Neuronal stem cell (in vitro differentiated cells): ENCODE data around the gene MEGF6.

Experiments
- DNase-seq: peaks from one replicate; pipeline ENCODE4 v3.0.0-alpha.2; 2013; ENCODE audit warnings: low spot score
- H2AFZ ChIP-seq: one replicate; pipeline ENCODE4 v1.6.1; 2013; ENCODE audit warnings: mild to moderate bottlenecking, low read length, inconsistent platforms
- H2AK5ac ChIP-seq: 2 replicates; pipeline ENCODE4 v1.6.1; 2013; ENCODE audit warnings: low read depth, mild to moderate bottlenecking, inconsistent platforms, low read length, moderate library complexity, mixed read lengths
- H2BK120ac ChIP-seq: 2 replicates; pipeline ENCODE4 v1.6.1; 2013; ENCODE audit warnings: low read depth, mild to moderate bottlenecking, inconsistent platforms, low read length, moderate library complexity, mixed read lengths
- H2BK12ac ChIP-seq: one replicate; pipeline ENCODE4 v1.6.1; 2013; ENCODE audit warnings: low read length, inconsistent platforms
- H2BK15ac ChIP-seq: 2 replicates; pipeline ENCODE4 v1.6.1; 2013; ENCODE audit warnings: mild to moderate bottlenecking, low read length, inconsistent platforms, mixed read lengths
- H2BK5ac ChIP-seq: one replicate; pipeline ENCODE4 v1.6.1; 2013; ENCODE audit warnings: inconsistent platforms, mild to moderate bottlenecking, low read length, moderate library complexity
- H3K14ac ChIP-seq: one replicate; pipeline ENCODE4 v1.6.1; 2013; ENCODE audit warnings: low read length, inconsistent platforms
- H3K18ac ChIP-seq: 2 replicates; pipeline ENCODE4 v1.6.1; 2013; ENCODE audit warnings: low read length, inconsistent platforms
- H3K23ac ChIP-seq: 2 replicates; pipeline ENCODE4 v1.6.1; 2013; ENCODE audit warnings: low read depth, mild to moderate bottlenecking, mixed read lengths, low read length, inconsistent platforms; ENCODE audit not compliant: poor library complexity
- H3K27ac ChIP-seq: replicated peaks from 3 replicates; pipeline ENCODE4 v1.5.1; 2013; ENCODE audit warnings: low read length, inconsistent platforms
- H3K27me3 ChIP-seq, 3 experiments: 2 replicates each; pipeline ENCODE4 v1.6.1; 2013; ENCODE audit warnings: low read length in 3 of 3, mild to moderate bottlenecking in 2 of 3, inconsistent platforms in 1 of 3, low read depth in 1 of 3, mixed read lengths in 1 of 3, moderate library complexity in 1 of 3; ENCODE audit not compliant: control insufficient read depth in 3 of 3, insufficient read depth in 3 of 3
- H3K36me3 ChIP-seq, 2 donors: replicated peaks in 1 of 2; 2 replicates each; pipeline ENCODE4 v1.6.1; 2013; ENCODE audit warnings: low read length in 2 of 2; ENCODE audit not compliant: control insufficient read depth in 2 of 2, insufficient read depth in 2 of 2
- H3K4ac ChIP-seq: 2 replicates; pipeline ENCODE4 v1.6.1; 2013; ENCODE audit warnings: inconsistent platforms, mild to moderate bottlenecking, low read length, moderate library complexity
- H3K4me1 ChIP-seq, 2 donors: 1 replicate in 1 of 2; 2 replicates in 1 of 2; pipeline ENCODE4 v1.6.1; 2013; ENCODE audit warnings: low read length in 2 of 2, low read depth in 1 of 2; ENCODE audit not compliant: control insufficient read depth in 2 of 2, insufficient read depth in 1 of 2
- H3K4me2 ChIP-seq: one replicate; pipeline ENCODE4 v1.6.1; 2013; ENCODE audit warnings: mild to moderate bottlenecking, low read length, inconsistent platforms; ENCODE audit not compliant: insufficient read depth, poor library complexity, severe bottlenecking
- H3K4me3 ChIP-seq, 2 donors: 2 replicates each; pipeline ENCODE4 v1.5.1; 2013; ENCODE audit warnings: low read length in 2 of 2, mild to moderate bottlenecking in 2 of 2, inconsistent platforms in 1 of 2, moderate library complexity in 1 of 2
- H3K79me1 ChIP-seq: one replicate; pipeline ENCODE4 v1.6.1; 2013; ENCODE audit warnings: low read depth, mild to moderate bottlenecking, inconsistent platforms, low read length, moderate library complexity
- H3K9ac ChIP-seq: one replicate; pipeline ENCODE4 v1.6.1; 2013; ENCODE audit warnings: mild to moderate bottlenecking, low read depth, low read length, inconsistent platforms; ENCODE audit not compliant: poor library complexity
- H3K9me3 ChIP-seq, 2 donors: replicated peaks in 1 of 2; 2 replicates each; pipeline versions ENCODE3 to v1.6.1; 2013; ENCODE audit warnings: low read length in 2 of 2, mild to moderate bottlenecking in 2 of 2, inconsistent platforms in 1 of 2, low read depth in 1 of 2, mixed read lengths in 1 of 2, moderate library complexity in 1 of 2; ENCODE audit not compliant: control insufficient read depth in 2 of 2, insufficient read depth in 1 of 2
- H4K8ac ChIP-seq: one replicate; pipeline ENCODE4 v1.6.1; 2013; ENCODE audit warnings: low read depth, mild to moderate bottlenecking, inconsistent platforms, low read length, moderate library complexity
- H4K91ac ChIP-seq: one replicate; pipeline ENCODE4 v1.6.1; 2013; ENCODE audit warnings: low read length, low read depth, mild to moderate bottlenecking, inconsistent platforms; ENCODE audit not compliant: poor library complexity
- WGBS, 2 donors: extraction: QIAGEN DNeasy Blood & Tissue Kit; methylation state at CpG; one replicate each; pipeline ENCODE4 v1.1.7; 2013; ENCODE audit warnings: missing lambda C conversion rate in 2 of 2, mixed read lengths in 1 of 2; ENCODE audit not compliant: insufficient read length in 2 of 2, insufficient replicate concordance in 1 of 2; ENCODE audit errors: extremely low coverage in 2 of 2; 5-methylcytosine and 5-hydroxymethylcytosine counted together

MEGF6 gene

GRCh38 chr1:3654549-3655281 is 43.4 kb upstream of the MEGF6 start:
- peaks cover 34 to 90% (median 59%) of the 10 kb centered on the region in 3 experiments for H3K27me3 ChIP-seq
- H2BK5ac ChIP-seq = no peak overlapping the region
- no peaks in the 10 kb centered on the region for H3K36me3 ChIP-seq
- H3K27ac ChIP-seq = no peak overlapping the region
- no peak overlapping the region for H2AFZ ChIP-seq
- no peak overlapping the region for H3K4me3 ChIP-seq
- H3K14ac ChIP-seq = no peak overlapping the region
- no peak overlapping the region for H2BK15ac ChIP-seq
- no peak overlapping the region for H2BK12ac ChIP-seq
- no peak overlapping the region for H2AK5ac ChIP-seq
- H3K4me2 ChIP-seq = no peak overlapping the region
- no peak overlapping the region for H4K8ac ChIP-seq
- H3K18ac ChIP-seq = no peak overlapping the region
- H3K79me1 ChIP-seq = peaks cover 2% of the 10 kb centered on the region
- H2BK120ac ChIP-seq = no peak overlapping the region
- no peak overlapping the region for H3K9ac ChIP-seq
- H3K23ac ChIP-seq = peak overlapping the region; percentile 32
- peaks cover 0 to 8% of the 10 kb centered on the region in 2 donors for H3K4me1 ChIP-seq
- DNase-seq = no peak
- H4K91ac ChIP-seq = no peak overlapping the region
- H3K4ac ChIP-seq = no peak overlapping the region
- no CpG with 5 or more reads among the region's 22 CpGs for WGBS, 2 donors
- H3K9me3 ChIP-seq = peaks cover 0 to 2% of the 10 kb centered on the region in 2 donors

GRCh38 chr1:3653286-3653618 is 41.9 kb upstream of the MEGF6 start:
- Histone ChIP-seq H2BK120ac (no peak overlapping the region), H3K23ac (peak overlapping the region; percentile 5), H3K4ac (no peak overlapping the region), H2BK12ac (no peak overlapping the region), H3K4me2 (no peak overlapping the region), H3K18ac (no peak overlapping the region), H3K79me1 (peaks cover 7% of the 10 kb centered on the region), H3K27me3 (peaks cover 34 to 82% (median 59%) of the 10 kb centered on the region in 3 experiments), H3K27ac (no peak overlapping the region), H4K91ac (no peak overlapping the region), H2BK15ac (no peak overlapping the region), H2AFZ (no peak overlapping the region), H3K14ac (no peak overlapping the region), H3K9me3 (peaks cover 0 to 2% of the 10 kb centered on the region in 2 donors), H3K4me3 (no peak overlapping the region), H3K4me1 (peaks cover 3 to 11% of the 10 kb centered on the region in 2 donors), H2AK5ac (no peak overlapping the region), H2BK5ac (no peak overlapping the region), H4K8ac (no peak overlapping the region), H3K36me3 (no peaks in the 10 kb centered on the region), H3K9ac (no peak overlapping the region)
- no peak for DNase-seq
- WGBS, 2 donors = no CpG with 5 or more reads among the region's 10 CpGs

- peak overlapping the region; percentile 65 for H3K4me2 ChIP-seq
- no peak overlapping the region for H2BK15ac ChIP-seq
- peak overlapping the region; percentile 69 for H2AFZ ChIP-seq
- H2BK120ac ChIP-seq = no peak overlapping the region
- H3K27ac ChIP-seq = no peak overlapping the region
- H3K4me1 ChIP-seq = peaks cover 3 to 8% of the 10 kb centered on the region in 2 donors
- H2AK5ac ChIP-seq = no peak overlapping the region
- peaks cover 0 to 2% of the 10 kb centered on the region in 2 donors for H3K9me3 ChIP-seq
- peak overlapping the region; percentile 74 for H3K9ac ChIP-seq
- peaks cover 0 to 3% of the 10 kb centered on the region in 2 donors for H3K36me3 ChIP-seq
- H2BK5ac ChIP-seq = no peak overlapping the region
- no peak for DNase-seq
- peak overlapping the region; percentile 20 to 66 for H3K4me3 ChIP-seq
- WGBS, 2 donors = no CpG with 5 or more reads among the region's 68 CpGs
- no peak overlapping the region for H4K8ac ChIP-seq
- H3K4ac ChIP-seq = no peak overlapping the region
- H3K23ac ChIP-seq = peak overlapping the region; percentile 35
- peaks cover 7% of the 10 kb centered on the region for H3K79me1 ChIP-seq
- peaks cover 34 to 77% (median 59%) of the 10 kb centered on the region in 3 experiments for H3K27me3 ChIP-seq
- H3K14ac ChIP-seq = peak overlapping the region; percentile 5
- no peak overlapping the region for H2BK12ac ChIP-seq
- H4K91ac ChIP-seq = no peak overlapping the region
- peak overlapping the region; percentile 87 for H3K18ac ChIP-seq
These were observed 41.4 kb upstream of the MEGF6 start for GRCh38 chr1:3652548-3653285.

- Histone ChIP-seq H2AFZ (peak within 1 kb of the TSS; percentile 69), H3K4me1 (peaks cover 3 to 8% of the 10 kb centered on the region in 2 donors), H2BK12ac (peak within 1 kb of the TSS; percentile 58), H3K23ac (peak within 1 kb of the TSS; percentile 80), H3K4me2 (peak within 1 kb of the TSS; percentile 65), H3K18ac (peak within 1 kb of the TSS; percentile 87), H4K8ac (no peak within 1 kb of the TSS), H3K4ac (no peak within 1 kb of the TSS), H2BK120ac (no peak within 1 kb of the TSS), H2AK5ac (peak within 1 kb of the TSS; percentile 81), H3K79me1 (peaks cover 7% of the 10 kb centered on the region), H2BK15ac (peak within 1 kb of the TSS; percentile 81), H3K4me3 (peak within 1 kb of the TSS; percentile 20 to 66), H2BK5ac (no peak within 1 kb of the TSS), H3K27me3 (peaks cover 34 to 70% (median 59%) of the 10 kb centered on the region in 3 experiments), H3K14ac (peak within 1 kb of the TSS; percentile 8), H3K9ac (peak within 1 kb of the TSS; percentile 74), H3K36me3 (peaks cover 0 to 9% of the 10 kb centered on the region in 2 donors), H3K9me3 (peaks cover 0 to 2% of the 10 kb centered on the region in 2 donors), H4K91ac (no peak within 1 kb of the TSS), H3K27ac (no peak within 1 kb of the TSS)
- DNase-seq = no peak
- WGBS, 2 donors = no CpG with 5 or more reads among the region's 80 CpGs
These were observed 40.7 kb upstream of the MEGF6 start, which contains the start of gene TP73 for GRCh38 chr1:3651930-3652547. TSS of gene TP73 (plus strand) at chr1:3652516. CDS start at chr1:3682366, 29,850 bp downstream.
